ENCODE measurements around the gene ADAMTS10.
"Not testable (repeated sequence)": the region's sequence is repeated elsewhere in the genome, so short reads cannot be mapped to it uniquely, and the experiment has no call there.

The ADAMTS10 gene

GRCh38 chr19:8553729-8554128 lies 56.8 kb downstream of the ADAMTS10 start:
- not testable (repeated sequence) for DNase-seq

- DNase-seq: no peak
Observed at GRCh38 chr19:8552810-8553209, 57.7 kb downstream of the ADAMTS10 start.

GRCh38 chr19:8550070-8550469 lies 60.4 kb downstream of the ADAMTS10 start:
- DNase-seq: no peak

GRCh38 chr19:8545743-8546142 lies 64.8 kb downstream of the ADAMTS10 start:
- DNase-seq: no peak

- DNase-seq: no peak
Observed at GRCh38 chr19:8544168-8544567, 66.3 kb downstream of the ADAMTS10 start.

GRCh38 chr19:8539621-8540149 lies 70.8 kb downstream of the ADAMTS10 start:
- no peak for DNase-seq

- no peak for DNase-seq
Observed at GRCh38 chr19:8537099-8537498, 73.4 kb downstream of the ADAMTS10 start.

- no peak for DNase-seq
Observed at GRCh38 chr19:8536282-8536681, 74.2 kb downstream of the ADAMTS10 start.

- DNase-seq: no peak
Observed at GRCh38 chr19:8532225-8532624, 78.3 kb downstream of the ADAMTS10 start.

- no peak for DNase-seq
Observed at GRCh38 chr19:8531470-8531869, 79.0 kb downstream of the ADAMTS10 start.

Measured in cerebellar nuclear complex (tissue), 1 donor.